ENCODE measurements around the gene SEC24A.

- TF ChIP-seq POLR2A (IDR thresholded peaks at IDR 0.05; ENCODE audit: low read depth, low read length): no peak
- TF ChIP-seq TAF1 (IDR thresholded peaks at IDR 0.05; ENCODE audit: low read depth, low read length): no peak
These were observed 44.1 kb downstream of the SEC24A start for GRCh38 chr5:134692722-134693121.

All from GM12891 (cell line).